Nephron progenitor cell (in vitro differentiated cells): Measurements from ENCODE around the gene CBARP.
A peak's percentile ranks its signal among the peaks of the same experiment; 100 is the strongest.

ENCODE experiments used
- DNase-seq: peaks from one replicate; pipeline ENCODE4 v3.0.0; 2021
- H3K27ac Mint-ChIP-seq: 2 replicates; pipeline ENCODE4 v1.8.0; 2021; ENCODE audit warnings: mild to moderate bottlenecking, moderate library complexity, mixed read lengths
- H3K27me3 Mint-ChIP-seq: 2 replicates; pipeline ENCODE4 v1.8.0; 2021; ENCODE audit warnings: mild to moderate bottlenecking, low read depth, mixed read lengths; ENCODE audit not compliant: poor library complexity
- H3K36me3 Mint-ChIP-seq: 2 replicates; pipeline ENCODE4 v1.8.0; 2021; ENCODE audit warnings: low read depth, mixed read lengths
- H3K4me1 Mint-ChIP-seq: 2 replicates; pipeline ENCODE4 v1.8.0; 2021; ENCODE audit warnings: mixed read lengths
- H3K4me3 Mint-ChIP-seq: 2 replicates; pipeline ENCODE4 v1.8.0; 2021; ENCODE audit warnings: mild to moderate bottlenecking, moderate library complexity, mixed read lengths
- H3K9me3 Mint-ChIP-seq: 2 replicates; pipeline ENCODE4 v1.8.0; 2021; ENCODE audit warnings: mild to moderate bottlenecking, moderate library complexity, mixed read lengths
- TF ChIP-seq, protein P1 (sequence below): fragments of 200-600 bp; sonication (generic); IDR thresholded peaks from 2 replicates; pipeline ENCODE4 v1.5.0; 2021; ENCODE audit warnings: antibody characterized with exemption

CBARP gene

DNA sequence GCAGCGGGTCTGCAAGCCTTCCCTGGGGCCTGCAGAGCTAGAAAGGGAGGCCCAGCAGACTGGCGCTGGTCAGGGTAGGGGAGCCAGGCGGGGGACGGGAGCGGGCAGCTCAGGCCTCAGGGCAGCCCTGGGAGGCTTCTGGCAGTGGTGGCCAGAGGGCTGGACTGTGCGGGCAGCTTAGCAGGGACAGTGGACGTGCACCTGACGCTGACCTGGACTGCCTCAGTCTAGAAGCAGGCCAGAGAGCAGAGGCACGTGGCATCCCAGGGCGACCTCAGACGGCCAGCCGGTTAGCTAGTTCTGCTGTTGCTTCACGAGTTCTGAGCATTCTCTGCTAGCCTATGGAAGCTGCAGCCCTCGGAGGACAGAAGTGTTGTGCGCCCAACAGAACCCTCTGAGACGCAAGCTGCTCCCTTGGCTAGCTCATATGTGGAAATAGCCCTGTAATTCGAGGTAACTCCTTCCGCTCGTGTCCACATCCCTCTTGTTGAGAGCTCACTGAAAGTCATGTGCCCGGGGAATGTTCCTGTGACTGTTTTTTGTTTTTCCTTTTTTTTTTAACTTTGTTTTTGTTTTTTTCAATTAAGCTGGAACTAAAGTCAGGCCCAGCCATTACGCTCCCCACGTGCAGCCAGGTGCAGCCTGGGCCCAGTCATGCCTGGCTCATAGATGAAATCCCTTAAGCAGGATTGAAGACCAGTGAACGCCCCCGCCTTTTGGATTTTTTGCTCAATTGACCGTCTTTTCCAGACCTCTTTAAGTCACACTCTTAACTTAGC is 35.6 kb upstream of the CBARP start:
- H3K27ac Mint-ChIP-seq: peak overlapping the region; percentile 95
- peaks cover 38% of the 10 kb centered on the region for H3K36me3 Mint-ChIP-seq
- H3K4me3 Mint-ChIP-seq: peak overlapping the region; percentile 61
- TF ChIP-seq, protein P1, sequence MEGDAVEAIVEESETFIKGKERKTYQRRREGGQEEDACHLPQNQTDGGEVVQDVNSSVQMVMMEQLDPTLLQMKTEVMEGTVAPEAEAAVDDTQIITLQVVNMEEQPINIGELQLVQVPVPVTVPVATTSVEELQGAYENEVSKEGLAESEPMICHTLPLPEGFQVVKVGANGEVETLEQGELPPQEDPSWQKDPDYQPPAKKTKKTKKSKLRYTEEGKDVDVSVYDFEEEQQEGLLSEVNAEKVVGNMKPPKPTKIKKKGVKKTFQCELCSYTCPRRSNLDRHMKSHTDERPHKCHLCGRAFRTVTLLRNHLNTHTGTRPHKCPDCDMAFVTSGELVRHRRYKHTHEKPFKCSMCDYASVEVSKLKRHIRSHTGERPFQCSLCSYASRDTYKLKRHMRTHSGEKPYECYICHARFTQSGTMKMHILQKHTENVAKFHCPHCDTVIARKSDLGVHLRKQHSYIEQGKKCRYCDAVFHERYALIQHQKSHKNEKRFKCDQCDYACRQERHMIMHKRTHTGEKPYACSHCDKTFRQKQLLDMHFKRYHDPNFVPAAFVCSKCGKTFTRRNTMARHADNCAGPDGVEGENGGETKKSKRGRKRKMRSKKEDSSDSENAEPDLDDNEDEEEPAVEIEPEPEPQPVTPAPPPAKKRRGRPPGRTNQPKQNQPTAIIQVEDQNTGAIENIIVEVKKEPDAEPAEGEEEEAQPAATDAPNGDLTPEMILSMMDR: no peak
- H3K4me1 Mint-ChIP-seq: peaks cover 60% of the 10 kb centered on the region
- no peaks in the 10 kb centered on the region for H3K9me3 Mint-ChIP-seq
- peaks cover 6% of the 10 kb centered on the region for H3K27me3 Mint-ChIP-seq
- DNase-seq: no peak

DNA sequence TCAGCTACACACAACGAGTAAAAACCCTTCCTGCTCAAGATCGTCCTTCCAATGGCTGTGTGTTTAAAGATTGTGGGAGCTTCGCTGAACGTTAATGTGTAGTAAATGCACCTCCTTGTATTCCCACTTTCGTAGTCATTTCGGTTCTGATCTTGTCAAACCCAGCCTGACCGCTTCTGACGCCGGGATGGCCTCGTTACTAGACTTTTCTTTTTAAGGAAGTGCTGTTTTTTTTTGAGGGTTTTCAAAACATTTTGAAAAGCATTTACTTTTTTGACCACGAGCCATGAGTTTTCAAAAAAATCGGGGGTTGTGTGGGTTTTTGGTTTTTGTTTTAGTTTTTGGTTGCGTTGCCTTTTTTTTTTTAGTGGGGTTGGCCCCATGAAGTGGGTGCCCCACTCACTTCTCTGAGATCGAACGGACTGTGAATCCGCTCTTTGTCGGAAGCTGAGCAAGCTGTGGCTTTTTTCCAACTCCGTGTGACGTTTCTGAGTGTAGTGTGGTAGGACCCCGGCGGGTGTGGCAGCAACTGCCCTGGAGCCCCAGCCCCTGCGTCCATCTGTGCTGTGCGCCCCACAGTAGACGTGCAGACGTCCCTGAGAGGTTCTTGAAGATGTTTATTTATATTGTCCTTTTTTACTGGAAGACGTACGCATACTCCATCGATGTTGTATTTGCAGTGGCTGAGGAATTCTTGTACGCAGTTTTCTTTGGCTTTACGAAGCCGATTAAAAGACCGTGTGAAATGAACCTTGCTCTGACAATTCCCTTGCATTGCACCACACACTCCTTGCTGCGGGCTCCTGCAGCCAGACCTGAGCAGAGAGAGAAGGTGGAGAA is 34.8 kb upstream of the CBARP start:
- Mint-ChIP-seq H3K36me3 (peaks cover 38% of the 10 kb centered on the region), H3K27me3 (peaks cover 6% of the 10 kb centered on the region), H3K27ac (peak overlapping the region; percentile 81), H3K4me1 (peaks cover 68% of the 10 kb centered on the region), H3K9me3 (no peaks in the 10 kb centered on the region), H3K4me3 (peak overlapping the region; percentile 61)
- TF ChIP-seq, protein P1: no peak
- no peak for DNase-seq

DNA sequence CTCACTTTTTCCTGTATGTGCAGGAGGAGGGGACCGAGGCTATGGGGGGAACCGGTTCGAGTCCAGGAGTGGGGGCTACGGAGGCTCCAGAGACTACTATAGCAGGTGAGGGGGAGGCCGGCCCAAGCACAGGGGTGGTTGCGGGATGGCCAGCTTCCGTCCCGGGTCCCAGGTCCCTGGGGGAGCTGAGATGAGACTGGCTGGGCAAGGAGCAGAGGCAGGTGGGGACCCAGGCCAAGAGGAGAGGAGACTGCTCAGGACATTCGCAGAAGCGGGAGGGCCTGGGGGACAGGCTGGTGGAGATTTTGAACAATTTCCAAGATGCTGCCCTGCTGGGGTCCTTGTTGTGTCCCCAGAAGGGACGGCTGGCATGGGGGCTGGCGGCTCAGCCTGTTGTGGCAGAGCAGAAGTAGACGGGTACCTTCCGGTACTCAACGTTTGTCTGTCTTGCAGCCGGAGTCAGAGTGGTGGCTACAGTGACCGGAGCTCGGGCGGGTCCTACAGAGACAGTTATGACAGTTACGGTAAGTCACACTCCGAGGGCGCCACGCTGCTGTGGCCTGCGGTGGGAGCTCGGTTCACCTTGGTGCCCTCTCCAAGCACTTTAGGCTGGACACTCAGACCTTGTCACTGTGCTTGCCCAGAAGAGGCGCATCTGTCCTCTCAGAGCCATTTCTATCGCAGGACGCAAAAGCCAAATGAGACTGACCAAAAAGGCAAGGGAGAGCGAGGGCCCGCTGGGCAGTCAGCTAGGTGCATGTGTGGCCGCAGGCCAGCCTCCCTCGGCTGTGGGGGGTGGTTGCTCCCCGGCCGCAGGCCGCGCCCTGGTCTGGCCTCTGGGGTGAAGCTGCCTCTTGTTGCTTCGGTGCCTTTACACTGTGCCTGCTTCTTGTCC is 34.0 kb upstream of the CBARP start:
- Mint-ChIP-seq H3K4me3 (peak overlapping the region; percentile 88), H3K4me1 (peaks cover 73% of the 10 kb centered on the region), H3K27ac (peak overlapping the region; percentile 88), H3K27me3 (peaks cover 6% of the 10 kb centered on the region), H3K9me3 (no peaks in the 10 kb centered on the region), H3K36me3 (peaks cover 36% of the 10 kb centered on the region)
- TF ChIP-seq, protein P1: no peak
- no peak for DNase-seq

DNA sequence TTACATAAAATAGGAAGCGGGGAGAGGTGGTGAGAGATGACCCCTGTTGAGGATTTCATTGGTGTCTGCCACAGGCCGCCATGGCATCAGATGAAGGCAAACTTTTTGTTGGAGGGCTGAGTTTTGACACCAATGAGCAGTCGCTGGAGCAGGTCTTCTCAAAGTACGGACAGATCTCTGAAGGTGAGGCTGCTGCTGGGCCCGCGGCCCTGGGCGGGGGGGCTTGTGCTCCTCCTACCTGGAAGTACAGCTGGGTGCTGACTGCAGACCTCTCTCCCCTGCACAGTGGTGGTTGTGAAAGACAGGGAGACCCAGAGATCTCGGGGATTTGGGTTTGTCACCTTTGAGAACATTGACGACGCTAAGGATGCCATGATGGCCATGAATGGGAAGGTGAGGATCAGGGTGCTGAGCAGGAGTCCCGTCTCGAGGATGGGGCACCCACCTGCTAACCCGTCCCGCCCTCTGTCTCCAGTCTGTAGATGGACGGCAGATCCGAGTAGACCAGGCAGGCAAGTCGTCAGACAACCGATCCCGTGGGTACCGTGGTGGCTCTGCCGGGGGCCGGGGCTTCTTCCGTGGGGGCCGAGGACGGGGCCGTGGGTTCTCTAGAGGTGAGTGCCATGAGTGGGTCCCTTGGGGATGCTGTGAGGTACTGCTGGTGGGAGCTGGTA is 33.2 kb upstream of the CBARP start:
- DNase-seq: no peak
- H3K4me1 Mint-ChIP-seq: peaks cover 68% of the 10 kb centered on the region
- H3K36me3 Mint-ChIP-seq: peaks cover 35% of the 10 kb centered on the region
- TF ChIP-seq, protein P1: no peak
- peak overlapping the region; percentile 88 for H3K27ac Mint-ChIP-seq
- peak overlapping the region; percentile 88 for H3K4me3 Mint-ChIP-seq
- H3K27me3 Mint-ChIP-seq: peaks cover 6% of the 10 kb centered on the region
- no peaks in the 10 kb centered on the region for H3K9me3 Mint-ChIP-seq

DNA sequence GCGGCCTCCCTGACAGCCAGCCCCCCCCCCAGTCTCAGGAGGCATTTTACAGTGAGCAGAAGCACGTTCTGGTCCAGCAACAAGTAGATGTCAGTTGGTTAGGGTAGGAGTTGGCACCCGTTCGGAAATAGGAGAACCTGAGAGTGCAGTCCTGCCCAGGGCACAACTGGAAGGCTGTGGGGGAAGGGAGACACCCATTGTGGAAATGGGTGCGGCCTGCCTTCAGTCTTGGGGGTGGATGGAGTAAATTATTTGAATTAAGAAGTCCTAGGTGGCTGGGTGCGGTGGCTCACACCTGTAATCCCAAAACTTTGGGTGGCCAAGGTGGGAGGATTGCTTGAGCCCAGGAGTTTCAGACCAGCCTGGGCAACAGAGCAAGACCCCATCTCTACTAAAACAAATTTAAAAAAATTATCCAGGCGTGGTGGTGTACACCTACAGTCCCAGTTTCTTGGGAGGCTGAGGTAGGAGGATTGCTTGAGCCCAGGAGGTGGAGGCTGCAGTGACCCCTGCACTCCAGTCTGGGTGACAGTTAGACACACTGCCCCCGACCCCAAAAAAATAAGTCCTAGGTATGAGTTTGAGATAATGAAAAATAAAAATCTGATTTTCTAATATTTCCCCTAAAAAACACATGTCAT is 32.5 kb upstream of the CBARP start:
- DNase-seq: no peak
- H3K27me3 Mint-ChIP-seq: peaks cover 6% of the 10 kb centered on the region
- H3K36me3 Mint-ChIP-seq: peaks cover 35% of the 10 kb centered on the region
- peak overlapping the region; percentile 88 for H3K4me3 Mint-ChIP-seq
- TF ChIP-seq, protein P1: no peak
- H3K4me1 Mint-ChIP-seq: peaks cover 75% of the 10 kb centered on the region
- H3K27ac Mint-ChIP-seq: peak overlapping the region; percentile 94
- H3K9me3 Mint-ChIP-seq: no peaks in the 10 kb centered on the region
